WERI-Rb-1 (cell line): ENCODE results near the gene ZNF205.

ENCODE experiments used
- DNase-seq: peaks from one replicate; pipeline ENCODE4 v3.0.0-alpha.2; 2020
- H3K27ac ChIP-seq: fragments of 250-450 bp; sonication (Bioruptor Pico); 2 replicates; pipeline ENCODE4 v1.5.1; 2020; ENCODE audit warnings: mild to moderate bottlenecking, moderate library complexity
- H3K27me3 ChIP-seq: fragments of 250-450 bp; sonication (Bioruptor Pico); 2 replicates; pipeline ENCODE4 v1.5.1; 2021; ENCODE audit warnings: mild to moderate bottlenecking, low read depth, moderate library complexity; ENCODE audit not compliant: insufficient read depth, severe bottlenecking
- H3K36me3 ChIP-seq: fragments of 250-450 bp; sonication (Bioruptor Pico); 2 replicates; pipeline ENCODE4 v1.5.1; 2020; ENCODE audit warnings: mild to moderate bottlenecking, moderate library complexity
- H3K4me3 ChIP-seq: 2 replicates; pipeline ENCODE4 v1.5.1; 2011; ENCODE audit warnings: low read depth, mild to moderate bottlenecking, control low read depth, low read length
- H3K9me3 ChIP-seq: fragments of 250-450 bp; sonication (Bioruptor Pico); 2 replicates; pipeline ENCODE4 v1.5.1; 2021; ENCODE audit warnings: mild to moderate bottlenecking, moderate library complexity; ENCODE audit not compliant: severe bottlenecking
- TF ChIP-seq, protein P1 (sequence below): IDR thresholded peaks from 2 replicates; pipeline ENCODE4 v1.5.1; 2011; ENCODE audit warnings: low read depth, mild to moderate bottlenecking, control low read depth, inconsistent platforms, low read length

ZNF205 gene

GRCh38 chr16:3150346-3151218, 38.2 kb downstream of the ZNF205 start:
- DNase-seq = peak; percentile 96
- TF ChIP-seq, protein P1, sequence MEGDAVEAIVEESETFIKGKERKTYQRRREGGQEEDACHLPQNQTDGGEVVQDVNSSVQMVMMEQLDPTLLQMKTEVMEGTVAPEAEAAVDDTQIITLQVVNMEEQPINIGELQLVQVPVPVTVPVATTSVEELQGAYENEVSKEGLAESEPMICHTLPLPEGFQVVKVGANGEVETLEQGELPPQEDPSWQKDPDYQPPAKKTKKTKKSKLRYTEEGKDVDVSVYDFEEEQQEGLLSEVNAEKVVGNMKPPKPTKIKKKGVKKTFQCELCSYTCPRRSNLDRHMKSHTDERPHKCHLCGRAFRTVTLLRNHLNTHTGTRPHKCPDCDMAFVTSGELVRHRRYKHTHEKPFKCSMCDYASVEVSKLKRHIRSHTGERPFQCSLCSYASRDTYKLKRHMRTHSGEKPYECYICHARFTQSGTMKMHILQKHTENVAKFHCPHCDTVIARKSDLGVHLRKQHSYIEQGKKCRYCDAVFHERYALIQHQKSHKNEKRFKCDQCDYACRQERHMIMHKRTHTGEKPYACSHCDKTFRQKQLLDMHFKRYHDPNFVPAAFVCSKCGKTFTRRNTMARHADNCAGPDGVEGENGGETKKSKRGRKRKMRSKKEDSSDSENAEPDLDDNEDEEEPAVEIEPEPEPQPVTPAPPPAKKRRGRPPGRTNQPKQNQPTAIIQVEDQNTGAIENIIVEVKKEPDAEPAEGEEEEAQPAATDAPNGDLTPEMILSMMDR = no peak
- no peaks in the 10 kb centered on the region for H3K36me3 ChIP-seq
- H3K27ac ChIP-seq = peak overlapping the region; percentile 47
- peaks cover 7% of the 10 kb centered on the region for H3K27me3 ChIP-seq
- H3K9me3 ChIP-seq = no peaks in the 10 kb centered on the region
- H3K4me3 ChIP-seq = peak overlapping the region; percentile 85

GRCh38 chr16:3152027-3152276, 39.6 kb downstream of the ZNF205 start:
- no peaks in the 10 kb centered on the region for H3K36me3 ChIP-seq
- TF ChIP-seq, protein P1 = no peak
- DNase-seq = no peak
- H3K27me3 ChIP-seq = peaks cover 7% of the 10 kb centered on the region
- peak overlapping the region; percentile 85 for H3K4me3 ChIP-seq
- no peaks in the 10 kb centered on the region for H3K9me3 ChIP-seq
- H3K27ac ChIP-seq = no peak overlapping the region

DNA sequence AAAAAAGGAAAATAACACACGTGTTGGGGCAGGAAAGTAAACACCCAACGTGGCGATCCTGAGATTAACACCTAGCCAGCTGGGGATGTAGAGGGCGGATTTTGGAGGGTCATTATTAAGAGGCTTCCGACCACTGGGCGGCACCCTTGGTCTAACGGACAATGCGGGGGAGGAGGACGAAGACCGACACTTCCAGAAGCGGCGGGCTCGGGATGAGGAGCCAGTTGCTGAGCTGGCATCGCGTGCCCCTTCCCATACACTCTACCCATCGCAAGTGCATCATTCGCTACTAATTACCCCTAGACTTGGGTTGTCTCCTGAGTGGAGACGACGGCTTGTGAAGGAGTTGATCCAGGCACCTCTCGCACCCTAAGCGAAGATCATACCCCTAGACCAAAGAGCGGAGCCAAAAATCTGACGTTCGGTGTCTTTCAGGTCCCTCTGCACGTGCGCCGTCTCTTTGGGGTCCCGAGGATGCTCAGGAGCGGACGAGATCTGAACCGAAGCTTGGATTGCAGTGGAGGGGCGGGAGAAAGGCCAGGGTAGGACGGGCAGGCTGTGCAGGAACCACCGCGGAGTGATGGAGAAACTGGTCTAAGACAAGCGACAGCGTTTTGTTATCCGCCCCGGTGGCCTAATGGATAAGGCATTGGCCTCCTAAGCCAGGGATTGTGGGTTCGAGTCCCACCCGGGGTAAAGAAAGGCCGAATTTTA, 40.0 kb downstream of the ZNF205 start:
- DNase-seq = peak; percentile 90

DNA sequence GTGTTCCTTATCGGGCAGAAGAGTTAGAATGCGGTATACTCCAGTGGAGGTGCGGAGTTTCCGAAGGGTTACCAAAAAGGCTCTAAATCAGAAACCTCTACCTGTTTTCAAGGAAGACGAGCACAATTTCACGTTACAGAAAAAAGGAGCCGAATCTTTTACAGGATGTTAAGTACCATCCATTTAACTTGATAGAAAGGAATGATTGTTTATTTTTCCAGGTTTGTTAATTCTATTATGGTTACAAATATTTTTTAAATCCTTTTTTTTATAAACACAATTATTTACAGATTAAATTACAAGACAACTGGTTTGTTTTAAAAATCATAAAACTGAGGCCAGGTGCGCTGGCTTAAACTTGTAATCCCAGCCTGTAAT, 40.6 kb downstream of the ZNF205 start:
- H3K4me3 ChIP-seq = peak overlapping the region; percentile 85
- H3K9me3 ChIP-seq = no peaks in the 10 kb centered on the region
- H3K27me3 ChIP-seq = peaks cover 9% of the 10 kb centered on the region
- TF ChIP-seq, protein P1 = no peak
- no peak overlapping the region for H3K27ac ChIP-seq
- H3K36me3 ChIP-seq = no peaks in the 10 kb centered on the region
- no peak for DNase-seq

More for the DNA sequence above, 40.0 kb downstream of the ZNF205 start:
- TF ChIP-seq, protein P1 = peak; percentile 61; the same call in 1 of the 2 replicates
- Histone ChIP-seq H3K27ac (no peak overlapping the region), H3K4me3 (peak overlapping the region; percentile 85), H3K36me3 (no peaks in the 10 kb centered on the region), H3K9me3 (no peaks in the 10 kb centered on the region), H3K27me3 (peaks cover 9% of the 10 kb centered on the region)

- Histone ChIP-seq H3K4me3 (no peak overlapping the region), H3K9me3 (no peaks in the 10 kb centered on the region), H3K36me3 (no peaks in the 10 kb centered on the region), H3K27me3 (peaks cover 2% of the 10 kb centered on the region), H3K27ac (no peak overlapping the region)
- no peak for DNase-seq
- TF ChIP-seq, protein P1 = no peak
Measured at GRCh38 chr16:3155181-3155580, 42.8 kb downstream of the ZNF205 start.
